ENCODE measurements around the gene SMARCAL1. TPM values are rescaled to one million over a fixed set of nuclear protein-coding genes. Genes with fewer than 3 reads are reported as not detected.

The SMARCAL1 gene
- polyA plus RNA-seq, 1 of the 3 experiments (the other 2 are of a cell fraction) = 27.0 TPM

DNA sequence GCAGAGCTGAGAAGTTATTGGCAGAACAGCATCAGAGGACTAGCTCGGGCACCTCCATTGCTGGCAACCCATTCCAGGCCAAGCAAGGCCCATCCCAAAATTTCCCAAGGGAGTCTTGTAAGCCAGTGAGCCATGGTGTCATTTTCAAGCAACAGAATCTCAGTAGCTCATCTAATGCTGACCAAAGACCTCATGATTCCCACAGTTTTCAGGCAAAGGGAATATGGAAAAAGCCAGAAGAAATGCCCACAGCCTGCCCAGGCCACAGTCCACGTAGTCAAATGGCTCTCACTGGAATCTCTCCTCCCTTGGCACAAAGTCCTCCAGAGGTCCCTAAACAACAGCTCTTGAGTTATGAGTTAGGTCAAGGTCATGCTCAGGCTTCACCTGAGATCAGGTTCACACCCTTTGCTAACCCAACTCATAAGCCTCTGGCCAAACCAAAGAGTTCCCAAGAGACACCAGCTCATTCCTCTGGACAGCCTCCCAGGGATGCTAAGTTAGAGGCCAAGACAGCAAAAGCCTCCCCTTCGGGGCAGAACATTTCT is 2.6 kb downstream of the SMARCAL1 start:
- no peak overlapping the region for H3K4me3 ChIP-seq (ENCODE audit: low read depth in 2 of 2, low read length in 1 of 2)
- 91% methylated on average over 3 of the region's 3 CpGs for WGBS (ENCODE audit: low lambda C conversion rate)
- peaks cover 20 to 26% of the 10 kb centered on the region in 2 experiments for H3K36me3 ChIP-seq (replicated peaks in 1 of 2; ENCODE audit: control insufficient read depth in 1 of 2, insufficient read depth in 2 of 2, low read length in 1 of 2)
- H3K27me3 ChIP-seq (ENCODE audit: insufficient read depth) = no peaks in the 10 kb centered on the region
- peaks cover 7% of the 10 kb centered on the region for H3F3A ChIP-seq (replicated peaks; ENCODE audit: insufficient read depth)
- no peaks in the 10 kb centered on the region for H4K20me1 ChIP-seq (ENCODE audit: insufficient read depth)
- TF ChIP-seq NRF1 (IDR thresholded peaks at IDR 0.05; ENCODE audit: low read depth, low read length) (no peak), FOXM1 (IDR thresholded peaks at IDR 0.05; ENCODE audit: low read depth) (no peak), GABPA (IDR thresholded peaks at IDR 0.05; ENCODE audit: low read depth) (no peak), YY1 (IDR thresholded peaks at IDR 0.05; ENCODE audit: low read depth) (no peak), TCF12 (IDR thresholded peaks at IDR 0.05) (no peak), EZH2phosphoT487 (IDR thresholded peaks at IDR 0.05; ENCODE audit: borderline replicate concordance, low read depth) (no peak), JUND (IDR thresholded peaks at IDR 0.05) (no peak), CHD2 (IDR thresholded peaks at IDR 0.05; ENCODE audit: low read length, partially characterized antibody) (no peak)
- TF ChIP-seq, protein P1, sequence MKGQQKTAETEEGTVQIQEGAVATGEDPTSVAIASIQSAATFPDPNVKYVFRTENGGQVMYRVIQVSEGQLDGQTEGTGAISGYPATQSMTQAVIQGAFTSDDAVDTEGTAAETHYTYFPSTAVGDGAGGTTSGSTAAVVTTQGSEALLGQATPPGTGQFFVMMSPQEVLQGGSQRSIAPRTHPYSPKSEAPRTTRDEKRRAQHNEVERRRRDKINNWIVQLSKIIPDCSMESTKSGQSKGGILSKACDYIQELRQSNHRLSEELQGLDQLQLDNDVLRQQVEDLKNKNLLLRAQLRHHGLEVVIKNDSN (IDR thresholded peaks at IDR 0.05; ENCODE audit: borderline replicate concordance, low read depth) = no peak
- TF ChIP-seq, protein P2, sequence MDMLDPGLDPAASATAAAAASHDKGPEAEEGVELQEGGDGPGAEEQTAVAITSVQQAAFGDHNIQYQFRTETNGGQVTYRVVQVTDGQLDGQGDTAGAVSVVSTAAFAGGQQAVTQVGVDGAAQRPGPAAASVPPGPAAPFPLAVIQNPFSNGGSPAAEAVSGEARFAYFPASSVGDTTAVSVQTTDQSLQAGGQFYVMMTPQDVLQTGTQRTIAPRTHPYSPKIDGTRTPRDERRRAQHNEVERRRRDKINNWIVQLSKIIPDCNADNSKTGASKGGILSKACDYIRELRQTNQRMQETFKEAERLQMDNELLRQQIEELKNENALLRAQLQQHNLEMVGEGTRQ (IDR thresholded peaks at IDR 0.05; ENCODE audit: borderline replicate concordance, low read depth, low read length) = no peak
- TF ChIP-seq, protein P3, sequence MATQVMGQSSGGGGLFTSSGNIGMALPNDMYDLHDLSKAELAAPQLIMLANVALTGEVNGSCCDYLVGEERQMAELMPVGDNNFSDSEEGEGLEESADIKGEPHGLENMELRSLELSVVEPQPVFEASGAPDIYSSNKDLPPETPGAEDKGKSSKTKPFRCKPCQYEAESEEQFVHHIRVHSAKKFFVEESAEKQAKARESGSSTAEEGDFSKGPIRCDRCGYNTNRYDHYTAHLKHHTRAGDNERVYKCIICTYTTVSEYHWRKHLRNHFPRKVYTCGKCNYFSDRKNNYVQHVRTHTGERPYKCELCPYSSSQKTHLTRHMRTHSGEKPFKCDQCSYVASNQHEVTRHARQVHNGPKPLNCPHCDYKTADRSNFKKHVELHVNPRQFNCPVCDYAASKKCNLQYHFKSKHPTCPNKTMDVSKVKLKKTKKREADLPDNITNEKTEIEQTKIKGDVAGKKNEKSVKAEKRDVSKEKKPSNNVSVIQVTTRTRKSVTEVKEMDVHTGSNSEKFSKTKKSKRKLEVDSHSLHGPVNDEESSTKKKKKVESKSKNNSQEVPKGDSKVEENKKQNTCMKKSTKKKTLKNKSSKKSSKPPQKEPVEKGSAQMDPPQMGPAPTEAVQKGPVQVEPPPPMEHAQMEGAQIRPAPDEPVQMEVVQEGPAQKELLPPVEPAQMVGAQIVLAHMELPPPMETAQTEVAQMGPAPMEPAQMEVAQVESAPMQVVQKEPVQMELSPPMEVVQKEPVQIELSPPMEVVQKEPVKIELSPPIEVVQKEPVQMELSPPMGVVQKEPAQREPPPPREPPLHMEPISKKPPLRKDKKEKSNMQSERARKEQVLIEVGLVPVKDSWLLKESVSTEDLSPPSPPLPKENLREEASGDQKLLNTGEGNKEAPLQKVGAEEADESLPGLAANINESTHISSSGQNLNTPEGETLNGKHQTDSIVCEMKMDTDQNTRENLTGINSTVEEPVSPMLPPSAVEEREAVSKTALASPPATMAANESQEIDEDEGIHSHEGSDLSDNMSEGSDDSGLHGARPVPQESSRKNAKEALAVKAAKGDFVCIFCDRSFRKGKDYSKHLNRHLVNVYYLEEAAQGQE (IDR thresholded peaks at IDR 0.05; ENCODE audit: low read depth, low read length) = no peak
- TF ChIP-seq, protein P4, sequence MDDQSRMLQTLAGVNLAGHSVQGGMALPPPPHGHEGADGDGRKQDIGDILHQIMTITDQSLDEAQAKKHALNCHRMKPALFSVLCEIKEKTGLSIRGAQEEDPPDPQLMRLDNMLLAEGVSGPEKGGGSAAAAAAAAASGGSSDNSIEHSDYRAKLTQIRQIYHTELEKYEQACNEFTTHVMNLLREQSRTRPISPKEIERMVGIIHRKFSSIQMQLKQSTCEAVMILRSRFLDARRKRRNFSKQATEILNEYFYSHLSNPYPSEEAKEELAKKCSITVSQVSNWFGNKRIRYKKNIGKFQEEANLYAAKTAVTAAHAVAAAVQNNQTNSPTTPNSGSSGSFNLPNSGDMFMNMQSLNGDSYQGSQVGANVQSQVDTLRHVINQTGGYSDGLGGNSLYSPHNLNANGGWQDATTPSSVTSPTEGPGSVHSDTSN (IDR thresholded peaks at IDR 0.05) = no peak
- H3K79me2 ChIP-seq (ENCODE audit: insufficient read depth) = peaks cover 24% of the 10 kb centered on the region; the same call in 1 of the 2 replicates
- H3K27ac ChIP-seq (ENCODE audit: low read depth in 2 of 2, low read length in 1 of 2) = no peak overlapping the region
- peaks cover 5 to 11% of the 10 kb centered on the region in 2 experiments; a peak in 2 of 4 replicates for H3K4me1 ChIP-seq (ENCODE audit: control insufficient read depth in 1 of 2, insufficient read depth in 2 of 2, low read depth in 1 of 2, low read length in 1 of 2)
- no peaks in the 10 kb centered on the region for H3K9me3 ChIP-seq
- POLR2A ChIA-PET = no interaction called here
- no peak for DNase-seq
- no peak overlapping the region for H2AFZ ChIP-seq (ENCODE audit: low read depth)
- H3K9me2 ChIP-seq = no peaks in the 10 kb centered on the region
- H3K9ac ChIP-seq = no peak overlapping the region
- CTCF ChIA-PET = interaction anchor here (0.8 to 1.6 kb wide), 3 partner anchors 10 to 300 kb away, joined by 3 to 5 read pairs (median 3); no protein-coding TSS in a partner anchor
- no peak overlapping the region for H3K4me2 ChIP-seq

Measured in SK-N-SH (cell line).